Mesenchymal stem cell (in vitro differentiated cells and primary cell): ENCODE data around the gene KRT76.

Experiments used
- DNase-seq: peaks from one replicate; pipeline ENCODE4 v3.0.0-alpha.2; 2013
- H2AFZ ChIP-seq: one replicate; pipeline ENCODE4 v1.6.1; 2013; ENCODE audit warnings: low read depth, mild to moderate bottlenecking, control low read depth, inconsistent platforms, low read length, moderate library complexity
- H2AK5ac ChIP-seq: 2 replicates; pipeline ENCODE4 v1.6.1; 2013; ENCODE audit warnings: low read length, moderate library complexity, mild to moderate bottlenecking, inconsistent platforms; ENCODE audit not compliant: severe bottlenecking
- H2BK120ac ChIP-seq: one replicate; pipeline ENCODE4 v1.6.1; 2013; ENCODE audit warnings: low read depth, mild to moderate bottlenecking, inconsistent platforms, low read length, moderate library complexity
- H2BK12ac ChIP-seq, 2 experiments: one replicate each; pipeline ENCODE4 v1.6.1; 2013; ENCODE audit warnings: inconsistent platforms in 2 of 2, low read length in 2 of 2, mild to moderate bottlenecking in 2 of 2, moderate library complexity in 2 of 2, control low read depth in 1 of 2
- H2BK15ac ChIP-seq: one replicate; pipeline ENCODE4 v1.6.1; 2013; ENCODE audit warnings: mild to moderate bottlenecking, low read depth, inconsistent platforms; ENCODE audit not compliant: poor library complexity, severe bottlenecking
- H2BK5ac ChIP-seq: 2 replicates; pipeline ENCODE4 v1.6.1; 2013; ENCODE audit warnings: low read depth, mild to moderate bottlenecking, low read length, control low read depth, inconsistent platforms; ENCODE audit not compliant: poor library complexity, severe bottlenecking
- H3K14ac ChIP-seq, 2 experiments: one replicate each; pipeline ENCODE4 v1.6.1; 2013; ENCODE audit warnings: inconsistent platforms in 2 of 2, low read length in 2 of 2, control low read depth in 1 of 2, mild to moderate bottlenecking in 1 of 2, moderate library complexity in 1 of 2
- H3K18ac ChIP-seq, 2 experiments: one replicate each; pipeline ENCODE4 v1.6.1; 2013; ENCODE audit warnings: inconsistent platforms in 2 of 2, low read length in 2 of 2, control low read depth in 1 of 2, low read depth in 1 of 2, mild to moderate bottlenecking in 1 of 2
- H3K23ac ChIP-seq, 2 experiments: one replicate each; pipeline ENCODE4 v1.6.1; 2013; ENCODE audit warnings: inconsistent platforms in 2 of 2, low read length in 2 of 2, mild to moderate bottlenecking in 2 of 2, moderate library complexity in 2 of 2, control low read depth in 1 of 2
- H3K27ac ChIP-seq: 2 replicates; pipeline ENCODE4 v1.5.1; 2013; ENCODE audit warnings: mild to moderate bottlenecking, moderate library complexity, low read length, control low read depth, inconsistent platforms; ENCODE audit not compliant: poor library complexity, severe bottlenecking
- H3K27me3 ChIP-seq, 2 experiments: 2 replicates each; pipeline versions ENCODE4 v1.6.1 to v1.7.0; 2013; ENCODE audit warnings: low read length in 2 of 2, mild to moderate bottlenecking in 2 of 2, moderate library complexity in 2 of 2, control low read depth in 1 of 2, inconsistent platforms in 1 of 2; ENCODE audit not compliant: control insufficient read depth in 1 of 2, insufficient read depth in 1 of 2
- H3K36me3 ChIP-seq, 2 experiments: 2 replicates each; pipeline versions ENCODE4 v1.6.1 to v1.7.0; 2013; ENCODE audit warnings: low read length in 2 of 2, control low read depth in 1 of 2, inconsistent platforms in 1 of 2, low read depth in 1 of 2, mild to moderate bottlenecking in 1 of 2; ENCODE audit not compliant: insufficient read depth in 2 of 2, control insufficient read depth in 1 of 2
- H3K4ac ChIP-seq, 2 experiments: one replicate each; pipeline ENCODE4 v1.6.1; 2013; ENCODE audit warnings: inconsistent platforms in 2 of 2, low read length in 2 of 2, mild to moderate bottlenecking in 2 of 2, moderate library complexity in 2 of 2, control low read depth in 1 of 2, low read depth in 1 of 2
- H3K4me1 ChIP-seq: 2 replicates; pipeline ENCODE4 v1.6.1; 2013; ENCODE audit warnings: low read depth, low read length, control low read depth; ENCODE audit not compliant: control insufficient read depth, insufficient read depth
- H3K4me2 ChIP-seq: 2 replicates; pipeline ENCODE4 v1.6.1; 2013; ENCODE audit warnings: low read length, mild to moderate bottlenecking, inconsistent platforms; ENCODE audit not compliant: poor library complexity, severe bottlenecking
- H3K4me3 ChIP-seq, 2 experiments: 2 replicates each; pipeline versions ENCODE4 v1.5.1 to v1.7.0; 2013; ENCODE audit warnings: low read length in 2 of 2, mild to moderate bottlenecking in 2 of 2, control low read depth in 1 of 2, low read depth in 1 of 2; ENCODE audit not compliant: insufficient read depth in 1 of 2
- H3K79me1 ChIP-seq: replicated peaks from 2 replicates; pipeline ENCODE4 v1.6.1; 2013; ENCODE audit warnings: mild to moderate bottlenecking, control low read depth, low read length, inconsistent platforms; ENCODE audit not compliant: poor library complexity, severe bottlenecking
- H3K9ac ChIP-seq: 2 replicates; pipeline ENCODE4 v1.7.0; 2013; ENCODE audit warnings: mild to moderate bottlenecking, low read length, moderate library complexity
- H3K9me3 ChIP-seq: 2 replicates; pipeline ENCODE4 v1.7.0; 2013; ENCODE audit warnings: mild to moderate bottlenecking, low read length; ENCODE audit not compliant: control insufficient read depth
- H4K8ac ChIP-seq: one replicate; pipeline ENCODE4 v1.6.1; 2013; ENCODE audit warnings: inconsistent platforms, mild to moderate bottlenecking, low read length, moderate library complexity
- H4K91ac ChIP-seq: one replicate; pipeline ENCODE4 v1.6.1; 2013; ENCODE audit warnings: mild to moderate bottlenecking, low read length, inconsistent platforms
- WGBS: methylation state at CpG from one replicate; pipeline ENCODE4 v1.1.7; 2013; ENCODE audit warnings: mixed read lengths; 5-methylcytosine and 5-hydroxymethylcytosine counted together

The KRT76 gene

DNA sequence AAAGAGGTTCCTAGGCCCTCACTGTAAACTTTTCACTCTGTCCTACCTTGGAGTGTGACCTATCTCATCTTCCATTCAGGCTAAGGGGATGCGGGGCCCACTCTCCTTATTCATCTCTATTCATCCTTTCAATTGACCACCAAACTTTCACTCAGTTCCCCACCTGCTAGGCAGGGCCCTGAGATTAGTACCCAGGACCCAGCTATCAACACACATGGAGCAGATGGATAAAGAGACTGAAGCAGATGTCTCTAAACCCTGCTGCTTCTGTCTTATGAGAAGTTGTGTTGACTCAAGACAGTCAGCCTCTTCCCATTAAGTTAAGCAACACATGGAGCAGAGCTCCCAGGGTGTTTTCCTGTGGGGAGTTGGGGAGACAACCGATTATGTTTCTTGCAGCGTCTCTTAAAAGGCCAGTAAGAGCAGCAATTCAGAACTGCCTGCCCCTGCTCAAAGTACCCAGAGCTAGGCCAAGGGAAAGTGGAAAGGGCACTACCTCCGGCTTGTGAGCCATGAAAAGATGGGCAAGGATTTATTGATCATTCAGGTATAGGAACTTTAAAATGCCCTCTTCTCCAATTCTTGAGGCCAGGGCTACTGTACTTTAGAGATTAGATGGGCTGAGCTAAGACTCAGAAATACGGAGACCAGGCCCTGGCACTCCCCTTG lies 10.7 kb downstream of the KRT76 start:
- WGBS = 88% methylated on average over 4 of the region's 5 CpGs
- no peak overlapping the region for H2BK15ac ChIP-seq
- no peak for DNase-seq
- no peak overlapping the region for H2AFZ ChIP-seq
- no peak overlapping the region for H3K4ac ChIP-seq
- H3K79me1 ChIP-seq = no peaks in the 10 kb centered on the region
- H3K36me3 ChIP-seq = no peaks in the 10 kb centered on the region
- no peak overlapping the region for H3K4me3 ChIP-seq
- no peak overlapping the region for H4K8ac ChIP-seq
- no peaks in the 10 kb centered on the region for H3K4me1 ChIP-seq
- peaks cover 10% of the 10 kb centered on the region for H3K9me3 ChIP-seq
- H3K18ac ChIP-seq = no peak overlapping the region
- no peak overlapping the region for H3K9ac ChIP-seq
- H3K27ac ChIP-seq = no peak overlapping the region
- H2AK5ac ChIP-seq = no peak overlapping the region
- no peak overlapping the region for H2BK5ac ChIP-seq
- H4K91ac ChIP-seq = no peak overlapping the region
- H2BK12ac ChIP-seq = no peak overlapping the region
- no peak overlapping the region for H3K14ac ChIP-seq
- no peak overlapping the region for H3K4me2 ChIP-seq
- no peak overlapping the region for H3K23ac ChIP-seq
- H3K27me3 ChIP-seq = peaks cover 37 to 71% of the 10 kb centered on the region in 2 experiments
- H2BK120ac ChIP-seq = no peak overlapping the region

DNA sequence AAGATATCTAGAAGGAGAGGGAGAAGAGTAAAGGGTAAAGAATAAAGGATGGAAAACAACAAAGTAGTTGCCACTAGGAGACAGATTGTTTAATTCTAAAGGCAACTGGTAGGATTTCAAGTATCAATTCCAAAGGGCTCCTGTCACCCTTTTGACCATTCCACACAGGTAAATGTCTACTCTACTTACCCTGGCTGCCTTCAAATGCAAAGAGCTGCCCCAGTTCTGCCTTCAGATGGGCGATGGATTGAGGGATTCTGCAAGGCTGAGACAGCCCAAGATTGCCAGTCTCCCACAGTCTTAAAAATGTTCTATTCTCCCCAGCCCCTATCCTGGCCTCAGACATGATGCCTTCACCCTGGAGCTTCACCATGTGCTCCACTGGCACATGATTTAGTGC lies 11.4 kb downstream of the KRT76 start:
- Histone ChIP-seq H3K79me1 (no peaks in the 10 kb centered on the region), H3K4me1 (no peaks in the 10 kb centered on the region), H3K27ac (no peak overlapping the region), H3K4ac (no peak overlapping the region), H3K9ac (no peak overlapping the region), H2BK5ac (no peak overlapping the region), H2AK5ac (no peak overlapping the region), H2BK12ac (no peak overlapping the region), H3K14ac (no peak overlapping the region), H3K9me3 (peaks cover 11% of the 10 kb centered on the region), H3K4me3 (no peak overlapping the region), H3K18ac (no peak overlapping the region), H3K27me3 (peaks cover 37 to 65% of the 10 kb centered on the region in 2 experiments), H2BK120ac (no peak overlapping the region), H2AFZ (no peak overlapping the region), H3K36me3 (no peaks in the 10 kb centered on the region), H4K91ac (peak overlapping the region; percentile 7), H3K4me2 (no peak overlapping the region), H3K23ac (no peak overlapping the region), H2BK15ac (no peak overlapping the region), H4K8ac (no peak overlapping the region)
- 15% methylated on average over 1 of the region's 1 CpG for WGBS
- no peak for DNase-seq

DNA sequence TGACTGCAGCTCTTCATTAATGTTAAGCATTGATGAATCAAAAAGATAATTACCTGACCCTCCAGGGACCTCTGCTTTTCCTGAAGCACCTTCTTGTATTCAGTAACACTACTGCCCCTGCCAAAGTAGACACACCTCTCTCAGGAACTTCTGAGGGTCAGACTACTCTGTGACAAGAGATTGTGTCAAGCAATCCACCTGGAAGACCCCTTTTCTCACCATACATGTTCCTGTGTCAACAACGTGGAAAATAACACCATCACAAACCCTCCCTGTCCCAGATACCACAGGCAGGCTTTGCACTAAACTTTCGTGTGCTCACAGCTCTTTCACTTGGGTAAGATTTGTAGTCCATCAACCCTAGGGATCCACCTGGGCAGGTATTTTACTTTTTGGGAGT lies 13.2 kb downstream of the KRT76 start:
- H3K4me3 ChIP-seq = no peak overlapping the region
- no peak overlapping the region for H4K91ac ChIP-seq
- H2AFZ ChIP-seq = no peak overlapping the region
- H3K23ac ChIP-seq = no peak overlapping the region
- no peaks in the 10 kb centered on the region for H3K36me3 ChIP-seq
- DNase-seq = no peak
- no peak overlapping the region for H2BK15ac ChIP-seq
- peaks cover 32 to 50% of the 10 kb centered on the region in 2 experiments for H3K27me3 ChIP-seq
- H3K4ac ChIP-seq = no peak overlapping the region
- no peak overlapping the region for H3K9ac ChIP-seq
- H3K4me1 ChIP-seq = no peaks in the 10 kb centered on the region
- no peak overlapping the region for H3K4me2 ChIP-seq
- H3K18ac ChIP-seq = no peak overlapping the region
- peaks cover 23% of the 10 kb centered on the region for H3K9me3 ChIP-seq
- no peak overlapping the region for H3K14ac ChIP-seq
- WGBS = 78% methylated on average over 2 of the region's 2 CpGs
- no peak overlapping the region for H4K8ac ChIP-seq
- H2BK120ac ChIP-seq = no peak overlapping the region
- H2BK12ac ChIP-seq = no peak overlapping the region
- no peaks in the 10 kb centered on the region for H3K79me1 ChIP-seq
- no peak overlapping the region for H2BK5ac ChIP-seq
- no peak overlapping the region for H2AK5ac ChIP-seq
- no peak overlapping the region for H3K27ac ChIP-seq

- H2BK120ac ChIP-seq = no peak overlapping the region
- H3K79me1 ChIP-seq = no peaks in the 10 kb centered on the region
- H3K4me3 ChIP-seq = no peak overlapping the region
- H2BK15ac ChIP-seq = no peak overlapping the region
- no peak overlapping the region for H3K14ac ChIP-seq
- H3K36me3 ChIP-seq = no peaks in the 10 kb centered on the region
- no peak overlapping the region for H4K8ac ChIP-seq
- H2BK12ac ChIP-seq = no peak overlapping the region
- H3K4ac ChIP-seq = no peak overlapping the region
- H2AFZ ChIP-seq = no peak overlapping the region
- 74% methylated on average over 9 of the region's 9 CpGs for WGBS
- no peak overlapping the region for H3K27ac ChIP-seq
- H3K18ac ChIP-seq = no peak overlapping the region
- H4K91ac ChIP-seq = no peak overlapping the region
- no peak overlapping the region for H2AK5ac ChIP-seq
- peaks cover 32 to 52% of the 10 kb centered on the region in 2 experiments for H3K27me3 ChIP-seq
- peaks cover 32% of the 10 kb centered on the region for H3K9me3 ChIP-seq
- H3K4me2 ChIP-seq = no peak overlapping the region
- H3K23ac ChIP-seq = no peak overlapping the region
- no peak for DNase-seq
- no peaks in the 10 kb centered on the region for H3K4me1 ChIP-seq
- no peak overlapping the region for H3K9ac ChIP-seq
- H2BK5ac ChIP-seq = no peak overlapping the region
These were observed 14.0 kb downstream of the KRT76 start for GRCh38 chr12:52763036-52763659.
